Mucosa of gallbladder (tissue), 1 donor: Measurements from ENCODE around the gene EBLN1. TPM values are rescaled to one million over a fixed set of nuclear protein-coding genes. Genes with fewer than 3 reads are reported as not detected.
"Not testable (repeated sequence)": the region's sequence is repeated elsewhere in the genome, so short reads cannot be mapped to it uniquely, and the experiment has no call there.

Experiments used
- DNase-seq: peaks from one replicate; pipeline ENCODE4 v3.0.0-alpha.2; 2020; ENCODE audit warnings: low spot score
- total RNA-seq: library from RNA; stranded (reverse); gene quantifications from one replicate; pipeline ENCODE4 v1.2.1, GENCODE V29; 2021
- donor health status: DM: no; HTN: no; CAD: no.

Gene EBLN1
- total RNA-seq, 1 donor from 2014 or later: not detected

DNA sequence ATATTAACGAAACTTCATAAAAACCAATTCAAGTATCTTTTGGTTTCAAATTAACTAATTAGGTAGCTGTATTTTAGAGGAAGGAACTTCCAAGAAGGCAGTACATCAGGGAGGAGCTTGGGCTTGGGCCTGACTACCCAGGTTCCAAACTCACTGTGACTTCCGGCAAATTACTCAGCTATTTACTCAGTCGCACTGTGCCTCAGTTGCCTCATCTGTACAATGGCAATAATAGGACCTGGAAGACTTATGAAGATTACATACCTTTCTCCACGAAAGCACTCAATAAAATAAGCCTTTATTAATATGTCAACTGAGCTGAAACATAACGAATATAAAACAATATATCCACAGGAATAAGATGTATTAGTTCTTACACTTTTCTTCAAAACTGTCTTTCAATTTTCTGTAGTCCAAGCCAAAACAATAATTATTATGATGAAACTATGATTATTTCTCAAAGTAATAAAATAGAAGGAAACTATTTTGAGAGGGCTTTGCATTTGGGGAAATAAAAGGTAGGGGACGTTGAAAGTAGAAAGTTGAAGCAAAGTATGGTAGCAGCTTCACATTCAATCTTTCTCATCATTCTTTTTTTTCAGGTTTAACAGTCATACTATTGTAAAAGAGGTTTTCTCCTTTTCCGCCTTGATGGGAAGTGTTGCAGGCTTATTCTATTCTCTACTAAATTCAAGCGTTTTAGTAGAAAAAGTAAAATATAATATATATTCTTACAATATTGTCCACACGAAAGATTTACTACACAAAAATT is 10.5 kb upstream of the EBLN1 start:
- no peak for DNase-seq

DNA sequence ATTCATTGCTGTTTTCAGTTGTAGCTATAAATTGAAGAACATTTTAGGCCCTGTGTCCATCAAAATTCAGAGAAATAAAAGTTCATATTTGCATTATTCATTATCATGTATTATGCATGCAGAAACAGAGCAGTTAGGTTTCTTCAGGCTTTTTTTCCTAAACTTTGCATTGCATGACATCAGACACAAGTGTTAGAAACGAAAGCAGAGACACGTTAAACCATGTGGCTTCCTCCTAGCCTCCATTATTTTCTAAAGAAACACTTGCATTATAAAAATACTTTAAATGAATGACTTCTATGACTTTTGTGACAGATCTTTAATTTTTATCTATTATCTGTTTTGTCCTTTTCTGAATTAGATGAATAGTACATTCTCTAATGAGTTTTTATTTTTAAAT is 8.8 kb upstream of the EBLN1 start:
- no peak for DNase-seq

DNA sequence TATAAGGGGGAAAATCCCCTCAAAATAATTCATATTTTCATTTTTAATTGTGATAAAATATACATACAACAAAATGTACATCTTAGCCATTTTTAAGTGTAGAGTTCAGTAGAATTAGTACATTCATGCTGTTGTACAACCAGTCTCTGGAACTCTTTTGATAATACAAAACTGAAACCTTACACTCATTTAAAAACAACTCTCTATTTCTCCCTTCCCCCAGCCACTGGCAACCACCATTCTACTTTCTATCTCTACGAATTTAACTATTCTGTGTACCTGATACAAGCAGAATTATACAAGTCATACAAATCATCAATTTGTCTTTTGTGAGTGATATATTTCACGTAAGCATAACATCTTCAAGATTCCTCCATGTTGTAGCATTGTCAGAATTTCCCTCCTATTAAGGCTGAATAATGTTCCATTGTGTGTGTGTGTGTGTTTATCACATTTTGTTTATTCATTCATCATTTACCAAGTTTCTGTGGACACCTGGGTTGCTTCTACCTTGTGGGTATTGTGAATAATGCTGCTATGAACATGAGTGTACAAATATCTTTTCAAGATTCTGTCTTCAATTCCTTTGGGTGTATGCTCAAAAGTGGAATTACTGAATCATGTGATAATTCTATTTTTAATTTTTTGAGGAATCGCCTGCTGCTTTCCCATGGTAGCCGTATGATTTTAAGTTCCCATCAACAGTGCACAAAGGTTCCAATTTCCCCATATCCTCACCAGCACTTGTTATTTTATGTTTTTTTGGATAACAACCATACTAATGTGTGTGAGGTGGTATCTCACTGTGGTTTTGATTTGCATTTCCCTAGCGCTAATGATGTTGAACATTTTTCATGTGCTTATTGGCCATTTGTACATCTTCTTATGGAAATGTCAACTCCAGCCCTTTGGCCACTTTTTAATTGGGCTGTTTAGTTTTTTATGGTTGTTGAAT is 4.7 kb upstream of the EBLN1 start:
- no peak for DNase-seq

DNA sequence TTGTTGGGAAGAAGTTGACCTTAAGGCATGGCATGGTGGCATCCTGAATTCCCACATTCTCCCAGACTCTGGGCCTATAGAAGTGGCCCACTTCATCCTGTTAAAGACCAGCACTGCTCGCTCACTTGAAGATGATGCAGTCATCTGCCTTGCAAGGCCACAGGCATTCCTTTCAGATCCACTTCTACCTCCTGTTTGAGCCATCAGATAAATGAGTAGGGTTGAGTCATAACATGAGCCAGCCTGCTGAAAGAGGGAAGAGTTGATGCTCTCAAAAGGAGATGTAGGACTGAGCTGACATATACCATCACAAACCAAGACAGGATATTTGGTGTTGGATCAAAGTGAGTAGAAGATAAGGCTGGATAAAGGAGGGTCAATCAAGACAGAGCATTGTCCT is 1.5 kb upstream of the EBLN1 start:
- DNase-seq: no peak

DNA sequence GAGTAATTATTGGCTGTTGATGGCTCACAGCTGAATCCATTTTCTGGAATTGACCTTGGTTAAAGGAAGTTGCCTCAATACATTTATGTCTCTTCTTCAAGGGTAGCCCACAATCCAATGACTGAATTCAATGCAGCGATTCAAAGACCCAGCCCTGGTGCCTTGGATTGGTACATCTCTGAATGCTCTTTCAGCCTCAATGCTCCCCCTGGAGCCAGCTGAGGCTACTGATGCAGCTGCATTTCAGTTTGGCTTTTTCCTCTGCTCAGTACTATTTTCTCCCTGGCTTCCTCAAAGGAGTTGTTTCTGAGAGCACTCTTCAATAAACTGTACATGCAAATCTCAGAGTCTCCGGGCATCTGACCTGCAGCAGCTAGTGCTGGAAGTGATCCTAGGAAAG is 633 bp upstream of the EBLN1 start:
- DNase-seq: no peak

DNA sequence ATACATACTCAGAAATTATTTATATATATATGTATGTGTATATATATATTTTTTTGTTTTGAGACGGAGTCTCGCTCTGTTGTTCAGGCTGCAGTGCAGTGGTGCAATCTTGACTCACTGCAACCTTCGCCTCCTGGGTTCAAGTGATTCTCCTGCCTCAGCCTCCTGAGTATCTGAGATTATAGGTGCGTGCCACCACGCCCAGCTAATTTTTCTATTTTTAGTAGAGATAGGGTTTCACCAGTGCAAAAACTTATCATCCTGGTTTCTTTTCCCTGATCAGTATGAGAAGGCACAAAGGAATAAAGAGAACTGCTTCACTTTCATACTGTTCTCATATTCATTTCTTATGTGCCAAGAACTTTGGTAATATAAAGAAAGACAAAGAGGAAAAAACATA is 731 bp downstream of the EBLN1 start:
- DNase-seq: not testable (repeated sequence)

DNA sequence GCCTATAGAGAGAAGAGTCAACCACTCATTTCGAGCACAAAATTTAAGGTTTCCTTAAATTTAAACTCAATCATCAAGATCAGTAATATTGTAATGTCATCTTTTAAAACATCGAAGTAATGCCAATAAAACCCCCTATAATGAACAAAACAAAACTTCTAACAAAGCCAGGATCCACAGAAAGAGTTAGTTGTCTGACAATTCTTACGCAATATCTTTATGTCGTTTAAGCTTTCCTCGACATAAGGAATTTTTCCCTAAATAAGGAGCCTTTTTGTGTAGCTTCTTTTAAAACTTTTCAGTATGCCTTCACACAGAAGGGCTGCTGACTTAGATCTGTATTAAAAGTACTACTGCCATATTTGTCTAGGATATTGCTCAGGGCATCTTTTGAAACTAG is 7.5 kb downstream of the EBLN1 start:
- no peak for DNase-seq

DNA sequence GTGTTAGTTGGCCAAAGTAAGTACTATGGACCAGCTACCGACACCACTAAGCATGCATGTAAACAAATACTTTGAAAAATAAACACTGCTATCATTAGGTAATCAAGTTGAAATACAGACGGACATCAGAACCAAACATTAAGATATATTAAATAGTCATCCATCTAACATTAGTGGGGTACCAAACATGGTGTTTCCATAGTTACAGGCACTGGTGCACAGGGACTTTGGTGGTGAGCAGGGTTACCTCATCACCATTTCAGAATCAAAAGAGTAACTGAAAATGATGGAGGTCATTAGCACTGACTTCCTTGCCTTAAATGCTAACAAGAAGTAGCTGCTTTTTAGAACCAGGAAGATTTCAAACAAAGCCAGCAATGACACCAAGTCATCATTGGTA is 23.9 kb downstream of the EBLN1 start:
- no peak for DNase-seq

DNA sequence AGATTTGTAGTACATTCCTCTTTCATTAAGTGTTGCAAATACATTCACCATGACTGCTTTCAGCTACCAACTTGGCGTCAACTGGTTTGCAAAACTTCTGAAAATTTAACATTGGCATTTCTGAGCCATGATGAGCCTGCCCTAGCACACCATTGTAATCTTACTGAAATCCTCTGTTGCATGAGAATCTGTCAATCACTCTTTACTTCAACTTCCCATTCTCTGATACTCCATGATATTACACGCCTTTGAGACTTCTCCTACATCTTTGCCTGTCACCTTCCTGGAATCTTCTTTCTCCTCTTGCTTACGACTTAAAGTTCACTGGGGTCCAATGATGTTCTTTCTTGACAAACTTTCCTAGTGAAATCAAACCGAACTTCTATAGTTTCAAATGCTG is 32.2 kb downstream of the EBLN1 start:
- no peak for DNase-seq

DNA sequence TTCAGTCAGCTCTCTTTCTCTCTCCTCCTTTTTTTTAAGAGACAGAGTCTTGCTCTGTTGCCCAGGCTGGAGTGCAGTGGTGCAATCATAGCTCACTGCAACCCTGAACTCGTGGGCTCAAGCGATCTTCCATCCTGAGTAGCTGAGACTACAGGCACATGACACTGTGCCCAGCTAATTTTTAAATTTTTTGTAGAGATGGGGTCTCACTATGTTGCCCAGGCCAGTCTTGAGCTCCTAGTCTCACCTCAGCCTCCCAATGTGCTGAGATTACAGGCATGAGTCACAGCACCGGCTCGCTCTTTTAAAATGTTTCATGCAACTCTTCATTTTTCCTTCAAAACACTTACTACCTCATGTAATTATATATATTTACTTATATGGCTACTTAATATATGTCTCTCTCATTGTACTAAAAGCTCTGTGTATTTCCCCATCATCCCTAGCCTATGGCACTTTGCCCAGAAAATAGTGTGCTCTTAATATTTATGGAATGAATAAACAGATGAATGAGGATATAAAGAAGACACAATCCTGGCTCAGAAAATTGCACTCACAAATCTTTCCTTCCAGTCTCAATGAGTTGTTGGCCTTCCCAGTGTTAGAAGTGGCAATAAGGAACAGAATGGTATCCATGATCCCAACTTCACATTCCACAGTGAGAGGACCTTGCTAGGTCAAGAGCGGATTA is 33.9 kb downstream of the EBLN1 start:
- DNase-seq: no peak

DNA sequence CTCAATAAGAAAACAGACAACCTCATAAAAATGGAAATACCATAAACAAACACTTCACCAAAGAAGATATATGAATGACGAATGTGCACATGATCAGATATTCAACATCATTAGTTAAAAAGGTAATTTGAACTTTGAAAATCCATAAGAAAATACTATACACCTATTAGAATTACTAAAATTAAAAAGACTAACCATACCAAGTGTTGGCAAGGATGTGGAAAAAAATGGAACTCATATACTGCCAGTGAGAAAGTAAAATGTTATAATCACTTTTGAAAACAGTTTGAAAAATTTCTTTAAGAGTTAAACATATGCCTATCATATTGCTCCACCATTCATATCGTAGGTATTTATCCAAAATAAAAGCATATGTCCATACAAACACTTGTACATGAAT is 37.1 kb downstream of the EBLN1 start:
- no peak for DNase-seq

DNA sequence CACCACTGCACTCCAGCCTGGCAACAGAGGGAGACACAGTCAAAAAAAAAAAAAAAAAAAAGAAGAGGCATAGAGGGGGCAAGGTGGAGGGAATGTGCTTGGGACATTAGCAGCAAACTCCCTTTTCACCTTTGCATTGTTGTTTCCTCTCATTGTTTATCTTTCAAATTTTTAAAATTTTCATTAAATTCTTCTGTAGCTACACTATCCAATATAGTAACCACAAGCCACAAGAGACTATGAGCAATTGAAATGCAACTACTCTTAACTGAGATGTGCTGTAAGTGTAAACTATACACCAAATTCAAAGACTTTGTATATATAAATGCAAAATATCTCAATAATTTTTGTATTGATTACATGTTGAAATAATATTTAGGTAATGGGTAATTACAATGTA is 43.4 kb downstream of the EBLN1 start:
- no peak for DNase-seq

DNA sequence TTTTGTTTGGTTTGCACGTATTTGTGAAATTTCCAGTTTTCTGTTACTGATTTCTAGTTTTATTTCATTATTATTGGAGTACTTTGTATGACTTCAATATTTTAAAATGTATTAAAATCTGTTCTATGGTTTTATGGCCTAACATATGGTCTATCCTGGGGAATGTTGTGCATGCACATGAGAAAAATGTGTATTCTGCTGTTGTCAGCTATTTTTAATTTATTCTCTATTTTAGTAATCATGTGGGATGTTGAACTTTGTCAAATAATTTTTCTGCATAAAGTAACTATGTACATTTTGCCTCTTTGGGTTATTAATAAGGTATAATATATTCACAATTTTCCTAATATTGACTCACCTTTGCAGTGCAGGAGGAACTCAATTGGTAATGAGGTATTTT is 46.7 kb downstream of the EBLN1 start:
- no peak for DNase-seq

DNA sequence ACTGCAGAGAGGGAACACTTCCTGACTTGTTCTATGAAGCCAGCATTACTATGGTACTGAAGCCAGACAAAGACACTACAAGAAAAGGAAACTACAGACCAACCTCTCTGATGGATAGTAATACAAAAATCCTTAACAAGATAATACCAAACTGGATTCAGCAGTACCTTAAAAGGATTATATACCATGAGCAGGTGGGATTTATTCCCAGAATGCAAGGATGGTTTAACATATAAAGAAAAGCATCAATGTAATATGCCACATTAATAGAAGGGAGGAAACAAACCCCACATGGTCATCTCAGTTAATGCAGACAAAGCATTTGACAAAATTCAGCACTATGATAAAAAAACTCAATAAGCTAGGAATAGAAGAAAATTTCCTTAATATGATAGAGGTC is 47.2 kb downstream of the EBLN1 start:
- DNase-seq: no peak

DNA sequence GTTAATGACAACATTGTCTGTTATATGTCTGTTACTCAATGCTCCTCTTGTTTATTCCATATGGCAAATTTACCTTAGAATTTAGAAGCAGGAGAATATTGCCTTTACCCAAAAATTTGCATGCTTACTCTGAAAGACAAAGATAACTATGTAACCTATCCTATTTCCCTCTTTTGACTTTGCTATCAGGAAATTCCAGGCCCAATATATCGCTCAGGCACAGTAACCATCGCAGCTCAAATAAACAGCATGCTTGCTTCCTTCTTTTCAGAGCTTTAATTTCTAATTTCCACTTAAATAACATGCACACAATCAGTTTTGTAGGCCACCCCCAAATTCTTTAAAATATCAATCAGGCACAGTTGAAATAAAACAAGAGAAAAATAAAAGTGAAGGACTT is 57.8 kb downstream of the EBLN1 start:
- no peak for DNase-seq

DNA sequence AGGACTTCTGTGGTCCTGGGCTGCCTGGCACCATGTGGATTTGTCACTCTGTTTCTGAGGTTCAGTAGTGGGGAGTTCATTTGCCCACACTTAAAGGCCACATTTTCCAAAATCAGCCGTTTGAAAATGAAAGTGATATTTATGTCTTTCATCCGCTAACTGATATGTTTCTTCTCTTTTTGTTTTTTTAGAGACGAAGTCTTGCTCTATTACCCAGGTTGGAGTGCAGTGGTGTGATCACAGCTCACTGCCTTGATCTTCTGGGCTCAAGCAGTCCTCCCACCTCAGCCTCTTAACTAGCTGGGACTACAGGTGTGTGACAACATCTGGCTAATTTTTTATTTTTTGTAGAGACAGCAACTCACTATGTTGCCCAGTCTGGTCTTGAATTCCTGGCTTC is 58.6 kb downstream of the EBLN1 start:
- DNase-seq: no peak

Other genes with a start within 250 kb of the EBLN1 start
- 40.4 TPM for gene DNAJC1, start 214.3 kb downstream of the EBLN1 start, total RNA-seq
- 42.7 TPM for gene COMMD3, start 98.4 kb upstream of the EBLN1 start, total RNA-seq
- gene BMI1, start 103.1 kb upstream of the EBLN1 start, total RNA-seq: 48.5 TPM
- 0.23 TPM for gene SPAG6, start 127.5 kb upstream of the EBLN1 start, total RNA-seq